Measurements from ENCODE around the gene MRPL54. TPM values are rescaled to one million over a fixed set of nuclear protein-coding genes. Genes with fewer than 3 reads are reported as not detected.

MRPL54 gene
- 72.1 and 76.9 TPM in 2 replicates for total RNA-seq

DNA sequence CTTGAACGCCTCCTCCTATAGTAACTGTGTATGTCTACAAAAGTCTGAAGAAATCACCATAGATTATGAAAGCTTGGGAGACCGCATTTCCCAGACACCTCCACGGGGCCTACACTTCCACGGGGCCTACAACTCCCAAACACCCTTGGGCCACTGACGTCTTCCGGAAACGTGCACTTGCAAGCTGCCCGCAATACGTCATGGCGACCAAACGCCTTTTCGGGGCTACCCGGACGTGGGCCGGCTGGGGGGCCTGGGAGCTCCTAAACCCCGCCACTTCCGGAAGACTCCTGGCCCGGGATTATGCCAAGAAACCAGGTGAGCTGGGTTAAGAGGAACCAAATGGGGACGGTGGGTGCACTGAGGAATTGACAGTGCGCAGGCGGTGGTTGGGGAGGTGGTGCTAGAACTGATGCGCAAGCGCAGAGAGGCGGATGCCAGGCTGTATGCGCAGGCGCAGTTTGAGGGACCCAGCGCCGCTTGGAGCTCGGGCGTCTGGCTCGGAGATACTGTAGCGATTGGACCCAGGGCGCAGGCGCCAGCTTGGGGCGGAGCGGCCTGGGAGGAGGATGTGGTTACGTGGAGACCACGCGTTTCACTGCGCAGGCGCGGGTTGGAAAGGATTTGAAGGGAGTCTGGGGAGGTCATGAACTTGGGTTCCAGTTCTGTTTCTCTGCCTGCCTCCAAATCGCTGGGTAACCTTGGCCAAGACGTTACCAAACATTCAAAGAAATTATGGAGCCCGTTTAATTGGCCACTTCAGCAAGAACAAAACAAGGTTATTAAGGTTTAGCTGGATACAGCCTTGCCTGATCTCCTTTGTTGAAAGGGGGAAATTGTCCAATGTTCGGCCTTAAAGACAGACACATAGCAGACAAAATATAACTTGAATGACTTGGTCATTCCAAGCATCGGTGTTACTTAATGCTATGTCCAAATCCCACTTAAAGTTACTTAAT is at the start of gene MRPL54:
MRPL54 (plus strand) TSS at position 182 of the 959 bp plus-strand sequence; CDS start at position 201, 19 bp downstream.

DNA sequence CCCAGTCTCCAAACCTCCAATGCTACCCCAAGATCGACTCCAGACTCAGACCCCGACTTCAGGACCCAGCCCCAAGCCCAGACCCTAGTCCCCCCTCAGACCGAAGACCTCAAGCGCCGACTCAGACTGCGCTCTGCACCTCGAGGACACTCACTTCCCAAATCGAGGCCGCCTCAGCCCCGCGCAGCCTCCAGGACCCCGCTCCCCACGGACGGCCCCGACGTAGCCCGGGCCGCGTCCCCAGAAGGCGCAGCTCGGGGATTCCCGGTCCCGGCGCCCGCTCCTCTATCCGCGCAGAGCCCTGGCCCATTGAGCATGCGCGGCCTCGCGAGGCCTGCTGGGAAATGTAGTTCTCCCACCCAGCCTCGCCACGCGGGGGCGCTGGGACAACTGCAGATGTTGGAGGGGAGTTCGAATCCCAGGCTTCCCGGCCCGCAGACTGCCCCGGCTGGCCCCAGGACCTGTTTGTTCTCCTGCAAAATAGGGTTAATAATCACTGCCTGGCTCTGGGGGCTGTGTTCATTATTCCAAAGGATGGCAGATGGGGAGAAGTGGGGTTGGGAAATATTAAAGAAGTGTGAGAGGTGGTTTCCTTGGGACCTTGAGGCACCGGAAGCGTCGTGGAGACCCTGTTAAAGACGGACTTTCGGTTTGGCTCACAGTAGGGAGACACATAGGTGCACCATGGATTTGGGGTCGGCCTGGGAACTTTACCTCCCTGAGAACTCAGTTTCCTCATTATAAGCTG is 926 bp upstream of the MRPL54 start, which contains the start of gene APBA3:
APBA3 (minus strand) TSS at position 311 of the 748 bp plus-strand sequence. CDS start 1,428 bp downstream, outside the sequence.

DNA sequence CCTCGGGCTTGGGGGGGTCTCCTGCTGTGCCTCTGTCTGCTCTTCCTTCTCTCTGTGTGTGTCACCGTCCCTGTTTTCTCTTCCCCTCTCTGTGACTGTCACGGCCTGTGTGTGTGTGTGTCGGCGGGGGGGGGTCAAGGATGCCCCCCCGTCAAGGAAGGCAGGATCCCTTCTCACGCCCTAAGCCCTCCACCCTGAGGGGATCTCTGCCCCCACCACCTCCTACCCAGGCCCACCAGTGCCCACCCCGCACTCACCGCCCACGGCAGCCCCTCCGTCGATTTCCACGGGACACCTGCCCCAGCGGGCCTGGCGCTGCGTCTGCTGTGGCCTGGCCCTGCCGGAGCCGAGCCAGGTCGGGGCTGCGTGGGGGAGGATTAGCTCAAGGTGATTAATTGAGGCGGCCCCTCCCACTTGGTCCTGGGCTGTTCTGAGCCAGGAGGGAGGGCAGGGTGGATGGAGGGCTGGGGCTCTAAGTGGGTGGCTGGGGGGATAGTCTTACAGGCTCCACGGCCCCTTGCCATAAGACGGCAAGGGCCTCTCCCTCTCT is 9.5 kb downstream of the MRPL54 start, which contains the start of gene RAX2:
RAX2 (minus strand) TSS at position 323 of the 550 bp plus-strand sequence. CDS start 486 bp downstream, outside the sequence.

DNA sequence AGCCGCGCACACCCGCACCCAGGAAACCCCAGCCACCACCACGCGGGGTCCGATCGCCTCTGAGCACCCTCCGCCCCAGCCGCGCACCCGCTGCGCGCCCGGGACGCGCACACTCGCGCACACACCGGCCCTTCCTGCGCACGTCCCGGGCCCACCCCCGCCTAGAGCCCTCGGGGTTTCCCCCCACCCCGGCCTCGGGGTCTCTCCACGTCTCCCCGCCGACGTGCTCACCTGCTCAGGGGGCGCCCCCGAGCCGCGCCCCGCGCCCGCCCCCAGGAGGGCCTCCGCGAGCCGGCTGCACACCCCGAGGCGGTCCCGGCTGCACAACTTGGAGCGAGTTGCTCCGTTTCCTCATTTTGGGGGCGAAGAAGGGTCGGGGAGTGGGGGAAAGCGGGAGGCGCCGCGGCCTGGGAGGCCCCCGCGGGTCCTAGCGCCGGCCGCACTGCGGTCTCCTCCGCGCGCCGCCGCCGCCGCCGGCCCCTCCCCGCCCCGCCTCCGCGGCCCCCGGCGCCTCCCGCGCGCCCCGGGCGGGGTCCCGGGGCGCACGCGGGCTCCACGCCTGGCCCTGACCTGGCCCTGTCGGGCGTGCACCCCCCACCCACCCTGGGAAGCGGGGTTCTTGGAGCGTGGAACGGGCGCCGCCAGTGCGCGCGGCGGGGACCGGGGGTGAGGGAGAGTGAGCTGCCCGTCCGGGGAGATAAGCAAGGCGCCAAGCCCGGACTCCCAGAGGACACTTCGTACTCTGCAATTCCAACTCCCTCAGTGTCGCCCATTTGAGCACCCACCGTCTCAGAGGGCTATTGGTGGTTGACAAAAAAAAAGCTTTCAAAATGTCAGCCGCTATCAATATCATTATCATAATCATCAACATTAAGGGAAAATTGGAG is 23.7 kb downstream of the MRPL54 start, which contains the start of gene MATK:
MATK (minus strand) TSS at position 444 of the 887 bp plus-strand sequence. CDS start 1,246 bp downstream, outside the sequence.

Other genes starting within 250 kb of the MRPL54 start
- not detected in 2 replicates for gene TEKTIP1, start 223.5 kb upstream of the MRPL54 start, total RNA-seq
- gene MFSD12, start 205.1 kb upstream of the MRPL54 start, total RNA-seq = 287 and 301 TPM in 2 replicates
- gene HMG20B, start 189.7 kb upstream of the MRPL54 start, total RNA-seq = 131 and 145 TPM in 2 replicates
- 0.49 and 0.89 TPM in 2 replicates for gene GIPC3, start 177.2 kb upstream of the MRPL54 start, total RNA-seq
- 2.8 and 2.9 TPM in 2 replicates for gene TBXA2R, start 155.8 kb upstream of the MRPL54 start, total RNA-seq
- gene CACTIN, start 135.9 kb upstream of the MRPL54 start, total RNA-seq = 34.7 and 35.1 TPM in 2 replicates
- 43.7 and 67.4 TPM in 2 replicates for gene PIP5K1C, start 62.2 kb upstream of the MRPL54 start, total RNA-seq
- 2.5 TPM in 1 of 2 replicates, not detected in the other for gene TJP3, start 54.3 kb upstream of the MRPL54 start, total RNA-seq
- gene APBA3, start 990 bp upstream of the MRPL54 start, total RNA-seq = 26.7 and 35.7 TPM in 2 replicates
- not detected in 2 replicates for gene RAX2, start 9.5 kb downstream of the MRPL54 start, total RNA-seq
- 0.13 TPM in 1 of 2 replicates, not detected in the other for gene MATK, start 23.7 kb downstream of the MRPL54 start, total RNA-seq
- not detected in 2 replicates for gene ZFR2, start 106.4 kb downstream of the MRPL54 start, total RNA-seq
- not detected in 2 replicates for gene ATCAY, start 118.0 kb downstream of the MRPL54 start, total RNA-seq
- not detected in 2 replicates for gene NMRK2, start 170.4 kb downstream of the MRPL54 start, total RNA-seq
- gene DAPK3, start 208.4 kb downstream of the MRPL54 start, total RNA-seq = 106 and 115 TPM in 2 replicates
- gene EEF2, start 222.8 kb downstream of the MRPL54 start, total RNA-seq = 2,051 and 3,385 TPM in 2 replicates
- 26.2 and 29.9 TPM in 2 replicates for gene PIAS4, start 245.1 kb downstream of the MRPL54 start, total RNA-seq